ENCODE results near the gene CAMK1D.

DNA sequence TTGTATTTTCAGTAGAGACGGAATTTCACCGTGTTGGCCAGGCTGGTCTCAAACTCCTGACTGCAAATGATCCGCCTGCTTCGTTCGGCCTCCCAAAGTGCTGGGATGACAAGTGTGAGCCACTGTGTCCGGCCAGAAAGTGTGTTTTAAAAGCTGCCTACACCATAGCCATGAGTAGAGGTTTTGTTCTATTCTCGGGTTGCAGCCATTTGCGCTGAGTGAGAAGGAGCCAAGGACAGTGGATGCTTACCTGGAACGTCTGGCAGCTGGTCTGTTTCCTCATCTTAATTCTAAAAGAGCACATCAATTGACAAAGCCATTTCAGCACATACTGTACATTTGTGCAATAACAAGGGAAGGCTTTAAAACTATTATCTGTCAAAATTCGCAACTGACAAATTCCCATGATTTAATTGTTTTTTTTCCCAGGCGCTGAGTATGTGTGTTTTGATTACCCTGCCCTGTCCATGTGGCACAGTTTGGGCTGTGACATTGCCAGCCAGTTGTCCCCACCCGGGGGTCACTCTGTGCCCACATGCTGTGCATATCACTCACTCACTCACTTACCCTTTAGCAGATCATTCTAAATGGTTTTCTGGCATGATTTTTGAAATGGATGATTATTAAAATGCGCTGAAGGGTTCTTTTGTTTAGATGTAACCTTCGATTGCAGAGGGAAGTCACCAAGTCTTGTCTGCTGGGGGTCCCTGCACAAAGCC lies 400.6 kb downstream of the CAMK1D start:
- TF ChIP-seq EZH2phosphoT487 (IDR thresholded peaks at IDR 0.05; ENCODE audit: low read depth, severe bottlenecking, unreplicated experiment) (no peak), EZH2 (IDR thresholded peaks at IDR 0.05; ENCODE audit: borderline replicate concordance) (no peak)
- TF ChIP-seq, protein P1, sequence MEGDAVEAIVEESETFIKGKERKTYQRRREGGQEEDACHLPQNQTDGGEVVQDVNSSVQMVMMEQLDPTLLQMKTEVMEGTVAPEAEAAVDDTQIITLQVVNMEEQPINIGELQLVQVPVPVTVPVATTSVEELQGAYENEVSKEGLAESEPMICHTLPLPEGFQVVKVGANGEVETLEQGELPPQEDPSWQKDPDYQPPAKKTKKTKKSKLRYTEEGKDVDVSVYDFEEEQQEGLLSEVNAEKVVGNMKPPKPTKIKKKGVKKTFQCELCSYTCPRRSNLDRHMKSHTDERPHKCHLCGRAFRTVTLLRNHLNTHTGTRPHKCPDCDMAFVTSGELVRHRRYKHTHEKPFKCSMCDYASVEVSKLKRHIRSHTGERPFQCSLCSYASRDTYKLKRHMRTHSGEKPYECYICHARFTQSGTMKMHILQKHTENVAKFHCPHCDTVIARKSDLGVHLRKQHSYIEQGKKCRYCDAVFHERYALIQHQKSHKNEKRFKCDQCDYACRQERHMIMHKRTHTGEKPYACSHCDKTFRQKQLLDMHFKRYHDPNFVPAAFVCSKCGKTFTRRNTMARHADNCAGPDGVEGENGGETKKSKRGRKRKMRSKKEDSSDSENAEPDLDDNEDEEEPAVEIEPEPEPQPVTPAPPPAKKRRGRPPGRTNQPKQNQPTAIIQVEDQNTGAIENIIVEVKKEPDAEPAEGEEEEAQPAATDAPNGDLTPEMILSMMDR (IDR thresholded peaks at IDR 0.05; ENCODE audit: poor library complexity), result no peak

Data from hepatocyte (in vitro differentiated cells).